ENCODE measurements around the gene DROSHA. TPM values are rescaled to one million over a fixed set of nuclear protein-coding genes. Genes with fewer than 3 reads are reported as not detected.
"Not testable (repeated sequence)": the region's sequence is repeated elsewhere in the genome, so short reads cannot be mapped to it uniquely, and the experiment has no call there.

DROSHA gene
- total and polyA plus RNA-seq, 2 donors: 24.8 to 90.8 TPM

GRCh38 chr5:31362931-31363568 is 168.8 kb downstream of the DROSHA start:
- Histone ChIP-seq H3K4me1 (ENCODE audit: insufficient read depth) (no peaks in the 10 kb centered on the region), H3K27ac (ENCODE audit: low read depth) (no peak overlapping the region), H3K36me3 (ENCODE audit: insufficient read depth) (no peaks in the 10 kb centered on the region), H3K4me3 (ENCODE audit: low read depth, low read length) (no peak overlapping the region)
- no peak for DNase-seq (ENCODE audit: extremely low spot score)
- WGBS: 67% methylated on average over 3 of the region's 3 CpGs

- Histone ChIP-seq H3K4me3 (ENCODE audit: low read depth, low read length) (no peak overlapping the region), H3K27ac (ENCODE audit: low read depth) (no peak overlapping the region), H3K4me1 (ENCODE audit: insufficient read depth) (no peaks in the 10 kb centered on the region), H3K36me3 (ENCODE audit: insufficient read depth) (no peaks in the 10 kb centered on the region)
- no peak for DNase-seq (ENCODE audit: extremely low spot score)
- 81% methylated on average over 1 of the region's 1 CpG for WGBS
These were observed 169.4 kb downstream of the DROSHA start for GRCh38 chr5:31362529-31362900.

GRCh38 chr5:31361704-31362528 is 170.0 kb downstream of the DROSHA start:
- not testable (repeated sequence) for H3K4me1 ChIP-seq (ENCODE audit: insufficient read depth); H3K4me3 ChIP-seq (ENCODE audit: low read depth, low read length); H3K36me3 ChIP-seq (ENCODE audit: insufficient read depth); H3K27ac ChIP-seq (ENCODE audit: low read depth); DNase-seq (ENCODE audit: extremely low spot score)
- 77% methylated on average over 6 of the region's 6 CpGs for WGBS

- DNase-seq (ENCODE audit: extremely low spot score): no peak
- 26% methylated on average over 1 of the region's 1 CpG for WGBS
These were observed 170.7 kb downstream of the DROSHA start for GRCh38 chr5:31361234-31361633.

GRCh38 chr5:31359839-31360238 is 172.1 kb downstream of the DROSHA start:
- 82% methylated on average over 3 of the region's 3 CpGs for WGBS
- Histone ChIP-seq H3K4me1 (ENCODE audit: insufficient read depth) (no peaks in the 10 kb centered on the region), H3K4me3 (ENCODE audit: low read depth, low read length) (no peak overlapping the region), H3K36me3 (ENCODE audit: insufficient read depth) (no peaks in the 10 kb centered on the region), H3K27ac (ENCODE audit: low read depth) (no peak overlapping the region)
- no peak for DNase-seq (ENCODE audit: extremely low spot score)

More at GRCh38 chr5:31361234-31361633, 170.7 kb downstream of the DROSHA start:
- Histone ChIP-seq H3K4me3 (ENCODE audit: low read depth, low read length) (no peak overlapping the region), H3K27ac (ENCODE audit: low read depth) (no peak overlapping the region), H3K36me3 (ENCODE audit: insufficient read depth) (no peaks in the 10 kb centered on the region), H3K4me1 (ENCODE audit: insufficient read depth) (no peaks in the 10 kb centered on the region)

GRCh38 chr5:31357038-31357437 is 174.9 kb downstream of the DROSHA start:
- DNase-seq (ENCODE audit: extremely low spot score): no peak
- WGBS: 85% methylated on average over 11 of the region's 11 CpGs
- no peak overlapping the region for H3K4me3 ChIP-seq (ENCODE audit: low read depth, low read length)
- H3K4me1 ChIP-seq (ENCODE audit: insufficient read depth): no peaks in the 10 kb centered on the region
- no peaks in the 10 kb centered on the region for H3K36me3 ChIP-seq (ENCODE audit: insufficient read depth)
- H3K27ac ChIP-seq (ENCODE audit: low read depth): no peak overlapping the region

GRCh38 chr5:31355337-31355736 is 176.6 kb downstream of the DROSHA start:
- WGBS: 75% methylated on average over 3 of the region's 3 CpGs
- no peaks in the 10 kb centered on the region for H3K36me3 ChIP-seq (ENCODE audit: insufficient read depth)
- no peak overlapping the region for H3K27ac ChIP-seq (ENCODE audit: low read depth)
- H3K4me1 ChIP-seq (ENCODE audit: insufficient read depth): no peaks in the 10 kb centered on the region
- no peak overlapping the region for H3K4me3 ChIP-seq (ENCODE audit: low read depth, low read length)
- no peak for DNase-seq (ENCODE audit: extremely low spot score)

Small RNA genes within 50 kb of the gene (small RNA-seq; reads per million reads assigned to genes)
- gene RF00019: not detected

Other genes with a start within 250 kb of the DROSHA start
- 22.8 TPM for gene C5orf22, start 208 bp upstream of the DROSHA start, total RNA-seq
- 12.4 TPM for gene C5orf22, start 208 bp upstream of the DROSHA start, polyA plus RNA-seq
- 8.1 TPM for gene PDZD2, start 107.0 kb upstream of the DROSHA start, total RNA-seq
- gene PDZD2, start 107.0 kb upstream of the DROSHA start, polyA plus RNA-seq: 4.5 TPM

All from urinary bladder (tissue), 4 donors.